Upper lobe of right lung (tissue), 1 donor: ENCODE results near the gene IGFBP6. TPM values are rescaled to one million over a fixed set of nuclear protein-coding genes. Genes with fewer than 3 reads are reported as not detected.

Source experiments
- ATAC-seq: fragments of 200-7000 bp; cut with Tn5 transposase; one replicate; pipeline ENCODE4 v1.9.1; 2020; ENCODE audit warnings: mild to moderate bottlenecking, moderate library complexity
- DNase-seq: peaks from one replicate; pipeline ENCODE4 v3.0.0-alpha.2; 2020
- H3K27ac ChIP-seq: fragments of 200-600 bp; one replicate; pipeline ENCODE4 v1.8.0; 2022
- H3K27me3 ChIP-seq: fragments of 200-600 bp; one replicate; pipeline ENCODE4 v1.8.0; 2022; ENCODE audit warnings: mild to moderate bottlenecking
- H3K36me3 ChIP-seq: fragments of 200-600 bp; one replicate; pipeline ENCODE4 v1.8.0; 2022
- H3K4me1 ChIP-seq: fragments of 200-600 bp; one replicate; pipeline ENCODE4 v1.8.0; 2022
- H3K4me3 ChIP-seq: fragments of 200-600 bp; one replicate; pipeline ENCODE4 v1.8.0; 2022; ENCODE audit warnings: mild to moderate bottlenecking
- H3K9me3 ChIP-seq: fragments of 200-600 bp; one replicate; pipeline ENCODE4 v1.8.0; 2022
- intact Hi-C: fragments of 100-400 bp; cut with DNase I; formaldehyde crosslinking; loops from one replicate; pipeline ENCODE4 v1.11.0; 2022
- total RNA-seq: library from RNA; stranded (reverse); fragmentation: NEBNext Ultra II Directional; extraction: Animal tissue kit (Norgen Biotek cat#: 25700); gene quantifications from one replicate; pipeline ENCODE4 v1.2.1, GENCODE V29; 2021
- TF ChIP-seq, protein P1 (sequence below): fragments of 200-600 bp; IDR thresholded peaks from one replicate; pipeline ENCODE4 v1.8.0; 2022; ENCODE audit warnings: antibody characterized with exemption
- donor health status: DM: no; HTN: yes; CAD: no; lungs with severe emphysema.

IGFBP6 gene
- total RNA-seq, 1 donor from 2014 or later, result 34.6 TPM

DNA sequence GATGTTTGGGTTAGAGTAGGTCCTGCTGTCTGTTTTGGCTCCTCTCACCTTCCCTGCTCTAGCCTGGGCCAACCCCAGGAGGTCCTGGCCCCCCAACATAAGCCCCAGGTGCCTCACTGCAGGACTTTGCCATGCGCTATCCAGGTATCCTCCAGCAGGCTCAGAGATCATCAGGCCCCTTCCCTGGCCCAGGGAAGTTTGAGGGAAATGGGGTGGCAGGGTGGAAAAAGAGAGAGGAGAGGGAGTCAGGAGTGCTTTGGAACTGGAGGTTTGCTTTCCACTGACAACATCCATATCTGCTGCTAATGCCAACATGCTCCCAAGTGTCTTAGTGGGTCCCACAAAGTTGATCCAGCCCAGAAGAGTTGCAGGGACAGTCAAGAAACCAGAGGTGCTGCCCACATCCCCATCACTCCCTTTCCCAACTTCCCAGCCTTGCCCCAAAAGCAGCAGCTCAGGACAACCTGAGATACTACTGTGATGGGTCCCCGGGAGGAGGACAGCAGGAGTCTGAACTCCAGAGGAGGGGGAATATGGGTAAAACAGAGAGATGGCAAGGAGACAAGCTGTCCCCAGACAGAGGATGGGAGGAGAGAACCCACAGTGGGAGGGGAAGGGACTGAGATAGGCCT lies 46.9 kb upstream of the IGFBP6 start:
- H3K4me3 ChIP-seq, result peak overlapping the region; percentile 86
- DNase-seq (no peak), ATAC-seq (no peak)
- intact Hi-C loops, result no loop called here
- no peaks in the 10 kb centered on the region for H3K9me3 ChIP-seq
- no peaks in the 10 kb centered on the region for H3K27me3 ChIP-seq
- H3K27ac ChIP-seq, result peak overlapping the region; percentile 98
- peaks cover 62% of the 10 kb centered on the region for H3K4me1 ChIP-seq
- peaks cover 25% of the 10 kb centered on the region for H3K36me3 ChIP-seq
- TF ChIP-seq, protein P1, sequence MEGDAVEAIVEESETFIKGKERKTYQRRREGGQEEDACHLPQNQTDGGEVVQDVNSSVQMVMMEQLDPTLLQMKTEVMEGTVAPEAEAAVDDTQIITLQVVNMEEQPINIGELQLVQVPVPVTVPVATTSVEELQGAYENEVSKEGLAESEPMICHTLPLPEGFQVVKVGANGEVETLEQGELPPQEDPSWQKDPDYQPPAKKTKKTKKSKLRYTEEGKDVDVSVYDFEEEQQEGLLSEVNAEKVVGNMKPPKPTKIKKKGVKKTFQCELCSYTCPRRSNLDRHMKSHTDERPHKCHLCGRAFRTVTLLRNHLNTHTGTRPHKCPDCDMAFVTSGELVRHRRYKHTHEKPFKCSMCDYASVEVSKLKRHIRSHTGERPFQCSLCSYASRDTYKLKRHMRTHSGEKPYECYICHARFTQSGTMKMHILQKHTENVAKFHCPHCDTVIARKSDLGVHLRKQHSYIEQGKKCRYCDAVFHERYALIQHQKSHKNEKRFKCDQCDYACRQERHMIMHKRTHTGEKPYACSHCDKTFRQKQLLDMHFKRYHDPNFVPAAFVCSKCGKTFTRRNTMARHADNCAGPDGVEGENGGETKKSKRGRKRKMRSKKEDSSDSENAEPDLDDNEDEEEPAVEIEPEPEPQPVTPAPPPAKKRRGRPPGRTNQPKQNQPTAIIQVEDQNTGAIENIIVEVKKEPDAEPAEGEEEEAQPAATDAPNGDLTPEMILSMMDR, result no peak

GRCh38 chr12:53051058-53051880 lies 46.2 kb upstream of the IGFBP6 start:
- no peak for ATAC-seq
- peak; percentile 82 for DNase-seq
- Histone ChIP-seq H3K4me3 (peak overlapping the region; percentile 86), H3K27ac (peak overlapping the region; percentile 98), H3K9me3 (no peaks in the 10 kb centered on the region), H3K27me3 (no peaks in the 10 kb centered on the region), H3K36me3 (peaks cover 33% of the 10 kb centered on the region), H3K4me1 (peaks cover 57% of the 10 kb centered on the region)
- intact Hi-C loops, result no loop called here
- TF ChIP-seq, protein P1, result peak; percentile 20

GRCh38 chr12:53051881-53052412 lies 45.5 kb upstream of the IGFBP6 start:
- ATAC-seq (no peak), DNase-seq (peak; percentile 60)
- peak overlapping the region; percentile 86 for H3K4me3 ChIP-seq
- H3K4me1 ChIP-seq, result peaks cover 54% of the 10 kb centered on the region
- H3K27me3 ChIP-seq, result no peaks in the 10 kb centered on the region
- TF ChIP-seq, protein P1, result no peak
- peak overlapping the region; percentile 98 for H3K27ac ChIP-seq
- peaks cover 40% of the 10 kb centered on the region for H3K36me3 ChIP-seq
- no peaks in the 10 kb centered on the region for H3K9me3 ChIP-seq
- intact Hi-C loops, result no loop called here

- DNase-seq (peak; percentile 92), ATAC-seq (peak; percentile 24)
- H3K4me3 ChIP-seq, result peak overlapping the region; percentile 86
- no peaks in the 10 kb centered on the region for H3K27me3 ChIP-seq
- intact Hi-C loops, result no loop called here
- peaks cover 54% of the 10 kb centered on the region for H3K4me1 ChIP-seq
- peaks cover 46% of the 10 kb centered on the region for H3K36me3 ChIP-seq
- H3K9me3 ChIP-seq, result no peaks in the 10 kb centered on the region
- peak overlapping the region; percentile 98 for H3K27ac ChIP-seq
- TF ChIP-seq, protein P1, result no peak
Observed at GRCh38 chr12:53052419-53053217, 44.8 kb upstream of the IGFBP6 start.
